Osteocyte (in vitro differentiated cells): ENCODE measurements around the gene UTY. TPM values are rescaled to one million over a fixed set of nuclear protein-coding genes. Genes with fewer than 3 reads are reported as not detected.

Experiments
- DNase-seq: peaks from one replicate; pipeline ENCODE4 v3.0.0; 2021; ENCODE audit warnings: mixed read lengths; ENCODE audit not compliant: unreplicated experiment; ENCODE audit errors: extremely low spot score
- H3K27ac Mint-ChIP-seq: one replicate; pipeline ENCODE4 v1.8.0; 2021; ENCODE audit warnings: mild to moderate bottlenecking, mixed read lengths; ENCODE audit not compliant: unreplicated experiment
- H3K27me3 Mint-ChIP-seq: one replicate; pipeline ENCODE4 v1.8.0; 2021; ENCODE audit warnings: mixed read lengths; ENCODE audit not compliant: unreplicated experiment
- H3K36me3 Mint-ChIP-seq: one replicate; pipeline ENCODE4 v1.8.0; 2021; ENCODE audit warnings: mixed read lengths; ENCODE audit not compliant: unreplicated experiment
- H3K4me1 Mint-ChIP-seq: one replicate; pipeline ENCODE4 v1.8.0; 2021; ENCODE audit warnings: mixed read lengths; ENCODE audit not compliant: unreplicated experiment
- H3K4me3 Mint-ChIP-seq: one replicate; pipeline ENCODE4 v1.8.0; 2021; ENCODE audit warnings: mild to moderate bottlenecking, moderate library complexity, mixed read lengths; ENCODE audit not compliant: unreplicated experiment
- H3K9me3 Mint-ChIP-seq: one replicate; pipeline ENCODE4 v1.8.0; 2021; ENCODE audit warnings: mixed read lengths; ENCODE audit not compliant: unreplicated experiment
- total RNA-seq: library from RNA; stranded (reverse); gene quantifications from 2 replicates; pipeline ENCODE4 v1.2.1, GENCODE V29; 2021
- TF ChIP-seq, protein P1 (sequence below): fragments of 200-600 bp; sonication (generic); IDR thresholded peaks from 2 replicates; pipeline ENCODE4 v1.5.0; 2021; ENCODE audit warnings: antibody characterized with exemption, mild to moderate bottlenecking, moderate library complexity

The UTY gene
- total RNA-seq, 1 donor from 2014 or later, result not detected

DNA sequence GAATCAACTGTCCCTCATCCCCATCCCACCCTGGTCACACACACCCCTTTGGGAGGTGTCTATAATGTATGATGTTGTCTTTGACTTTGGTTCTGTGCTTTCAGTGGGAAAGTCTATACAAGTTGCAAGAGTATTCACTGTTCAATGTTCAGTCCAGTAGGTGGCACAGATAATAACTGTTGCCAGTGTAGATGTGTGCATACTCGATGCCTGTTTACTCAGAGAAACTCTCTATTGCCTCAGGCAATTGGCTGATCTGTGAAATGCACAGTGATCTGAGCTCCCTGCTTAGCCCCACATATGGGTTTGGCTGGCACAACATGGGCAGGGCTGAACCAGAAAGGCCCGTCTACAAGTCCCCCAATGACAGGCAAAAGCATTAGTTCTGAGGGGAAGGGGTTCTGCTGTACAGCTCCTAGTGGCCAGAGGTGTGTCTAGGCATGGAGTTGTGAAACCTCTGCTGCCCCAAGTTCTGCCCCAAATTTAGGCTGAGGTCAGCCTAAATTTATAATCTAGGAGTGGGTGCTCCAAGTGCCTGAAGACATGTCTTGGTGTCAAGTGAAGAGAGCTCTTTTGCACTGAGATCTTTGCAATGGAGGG, 252.4 kb downstream of the UTY start:
- no peak overlapping the region for H3K27ac Mint-ChIP-seq
- TF ChIP-seq, protein P1, sequence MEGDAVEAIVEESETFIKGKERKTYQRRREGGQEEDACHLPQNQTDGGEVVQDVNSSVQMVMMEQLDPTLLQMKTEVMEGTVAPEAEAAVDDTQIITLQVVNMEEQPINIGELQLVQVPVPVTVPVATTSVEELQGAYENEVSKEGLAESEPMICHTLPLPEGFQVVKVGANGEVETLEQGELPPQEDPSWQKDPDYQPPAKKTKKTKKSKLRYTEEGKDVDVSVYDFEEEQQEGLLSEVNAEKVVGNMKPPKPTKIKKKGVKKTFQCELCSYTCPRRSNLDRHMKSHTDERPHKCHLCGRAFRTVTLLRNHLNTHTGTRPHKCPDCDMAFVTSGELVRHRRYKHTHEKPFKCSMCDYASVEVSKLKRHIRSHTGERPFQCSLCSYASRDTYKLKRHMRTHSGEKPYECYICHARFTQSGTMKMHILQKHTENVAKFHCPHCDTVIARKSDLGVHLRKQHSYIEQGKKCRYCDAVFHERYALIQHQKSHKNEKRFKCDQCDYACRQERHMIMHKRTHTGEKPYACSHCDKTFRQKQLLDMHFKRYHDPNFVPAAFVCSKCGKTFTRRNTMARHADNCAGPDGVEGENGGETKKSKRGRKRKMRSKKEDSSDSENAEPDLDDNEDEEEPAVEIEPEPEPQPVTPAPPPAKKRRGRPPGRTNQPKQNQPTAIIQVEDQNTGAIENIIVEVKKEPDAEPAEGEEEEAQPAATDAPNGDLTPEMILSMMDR, result no peak
- H3K36me3 Mint-ChIP-seq, result no peaks in the 10 kb centered on the region
- no peak overlapping the region for H3K4me3 Mint-ChIP-seq
- H3K4me1 Mint-ChIP-seq, result no peaks in the 10 kb centered on the region
- no peaks in the 10 kb centered on the region for H3K27me3 Mint-ChIP-seq
- no peaks in the 10 kb centered on the region for H3K9me3 Mint-ChIP-seq
- no peak for DNase-seq

DNA sequence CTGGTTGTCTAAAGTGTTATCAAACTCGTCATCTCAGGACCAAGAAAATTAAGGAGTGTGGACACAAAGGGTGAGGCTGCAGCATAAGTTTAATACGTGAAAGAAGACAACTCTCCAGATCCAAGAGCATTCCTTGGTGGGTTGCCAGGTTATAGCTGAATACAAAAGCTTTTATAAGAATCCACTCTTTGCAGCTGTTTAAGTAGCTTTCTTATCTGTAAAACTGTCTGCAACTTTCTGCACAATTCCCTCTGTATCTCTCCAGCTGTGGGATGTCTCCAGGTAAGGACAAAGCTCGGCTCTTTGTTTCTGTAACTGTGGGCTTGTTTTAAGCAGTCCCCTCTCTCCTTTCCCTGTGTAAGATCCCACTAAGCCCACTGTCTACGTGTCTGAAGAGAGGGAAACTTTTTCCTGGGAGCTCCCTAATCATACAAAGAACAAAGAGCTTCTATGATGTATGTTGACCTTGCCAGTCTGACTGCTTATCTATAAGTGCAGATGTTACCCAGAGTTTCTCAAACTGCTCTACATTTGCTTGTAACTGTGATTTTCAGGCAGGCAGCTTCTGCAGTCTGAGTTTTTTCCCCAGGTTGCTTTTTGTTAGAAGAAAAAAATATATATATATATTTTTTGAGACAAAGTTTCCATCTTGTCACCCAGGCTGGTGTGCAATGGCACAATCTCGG, 268.7 kb downstream of the UTY start:
- no peak for DNase-seq
- Mint-ChIP-seq H3K36me3 (no peaks in the 10 kb centered on the region), H3K4me3 (no peak overlapping the region), H3K4me1 (no peaks in the 10 kb centered on the region), H3K27me3 (no peaks in the 10 kb centered on the region), H3K27ac (no peak overlapping the region), H3K9me3 (no peaks in the 10 kb centered on the region)
- TF ChIP-seq, protein P1, result no peak

- Mint-ChIP-seq H3K4me1 (no peaks in the 10 kb centered on the region), H3K27ac (no peak overlapping the region), H3K4me3 (no peak overlapping the region), H3K27me3 (no peaks in the 10 kb centered on the region), H3K9me3 (no peaks in the 10 kb centered on the region), H3K36me3 (no peaks in the 10 kb centered on the region)
- no peak for DNase-seq
- TF ChIP-seq, protein P1, result no peak
Measured at GRCh38 chrY:13205214-13205613, 274.6 kb downstream of the UTY start.

Other genes starting within 250 kb of the UTY start
- gene TMSB4Y, start 223.9 kb upstream of the UTY start, total RNA-seq, result not detected in 2 replicates